H1 (cell line): Measurements from ENCODE around the gene IPO9. TPM values are rescaled to one million over a fixed set of nuclear protein-coding genes. Genes with fewer than 3 reads are reported as not detected.

Source experiments
- BACH1 ChIP-seq: IDR thresholded peaks from 2 replicates; pipeline ENCODE4 v1.6.1; 2012; ENCODE audit warnings: low read length, improper control_type of control experiment
- CEBPB ChIP-seq: IDR thresholded peaks from 2 replicates; pipeline ENCODE4 v1.6.1; 2012; ENCODE audit warnings: low read depth, low read length
- POLR2A ChIP-seq, 2 experiments: IDR thresholded peaks; 1 replicate in 1 of 2; 2 replicates in 1 of 2; pipeline ENCODE4 v1.6.1; 2011; ENCODE audit warnings: low read depth in 2 of 2, low read length in 2 of 2, mild to moderate bottlenecking in 2 of 2; ENCODE audit errors: control extremely low read depth in 1 of 2
- polyA plus RNA-seq, 7 experiments: library from polyadenylated mRNA; depleted of rRNA in 3 of 7; stranded (reverse) in 5 of 7; unstranded in 2 of 7; fragments of >200 nt in 5 of 7; fragments of 200-250 nt in 2 of 7; gene quantifications; 1 replicate in 5 of 7; 2 replicates in 1 of 7; 4 replicates in 1 of 7; pipeline versions ENCODE4 v1.2.1 to v1.2.3, GENCODE V29; 2011 to 2013; ENCODE audit warnings: missing spikeins in 2 of 7, mixed read lengths in 2 of 7
- total RNA-seq: library from RNA; stranded (reverse); fragmentation: NEBNext Ultra II Directional; extraction: Animal tissue kit (Norgen Biotek cat#: 25700); gene quantifications from 2 replicates; pipeline ENCODE4 v1.2.1, GENCODE V29; 2021

The IPO9 gene
- total and polyA plus RNA-seq, 2 of the 8 experiments (the other 6 are each of a cell fraction or from before 2014, with no cell fraction given) = 61.0 to 122 TPM

- TF ChIP-seq POLR2A (IDR thresholded peaks at IDR 0.05; ENCODE audit: control extremely low read depth in 1 of 2, low read depth in 2 of 2, low read length in 2 of 2) = no peak
- no peak for TF ChIP-seq CEBPB
- TF ChIP-seq BACH1 = no peak
Observed at GRCh38 chr1:201789245-201789644, 39.7 kb upstream of the IPO9 start (continued).
